SK-N-SH (cell line): ENCODE data around the gene NEUROG1. TPM values are rescaled to one million over a fixed set of nuclear protein-coding genes. Genes with fewer than 3 reads are reported as not detected.

Experiments
- CTCF ChIA-PET: fragments of 300-600, 350-600 bp; formaldehyde crosslinking; extraction: SDS; loops from one replicate; lab custom pipeline; 2021; lab: Yijun Ruan, JAX
- POLR2A ChIA-PET: fragments of 350-600 bp; sonication (Branson Sonifier 250); formaldehyde crosslinking; extraction: SDS; loops from one replicate; lab custom pipeline; 2020; ENCODE audit warnings: antibody characterized with exemption, inconsistent platforms; lab: Yijun Ruan, JAX
- DNase-seq: peaks from one replicate; pipeline ENCODE4 v3.0.0; 2012
- H2AFZ ChIP-seq: fragments of 200-600 bp; sonication (generic); 2 replicates; pipeline ENCODE4 v1.8.1; 2016; ENCODE audit warnings: antibody characterized with exemption, mild to moderate bottlenecking, low read depth
- H3F3A ChIP-seq: fragments of 200-600 bp; sonication (generic); replicated peaks from 2 replicates; pipeline ENCODE3; 2016; ENCODE audit warnings: antibody characterized with exemption, mild to moderate bottlenecking; ENCODE audit not compliant: insufficient read depth
- H3K27ac ChIP-seq, 2 experiments: fragments of 200-500 bp in 1 of 2; fragments of 200-600 bp in 1 of 2; sonication (Bioruptor generic) in 1 of 2; sonication (generic), shearing (Covaris generic) in 1 of 2; 2 replicates each; pipeline versions ENCODE4 v1.5.1 to v1.6.1; 2014 to 2016; ENCODE audit warnings: low read depth in 2 of 2, inconsistent platforms in 1 of 2, low read length in 1 of 2, mild to moderate bottlenecking in 1 of 2, mixed read lengths in 1 of 2
- H3K27me3 ChIP-seq: fragments of 200-600 bp; sonication (generic), shearing (Covaris generic); 2 replicates; pipeline ENCODE4 v1.6.1; 2016; ENCODE audit warnings: mixed run types; ENCODE audit not compliant: insufficient read depth
- H3K36me3 ChIP-seq, 2 experiments: fragments of 200-500 bp in 1 of 2; fragments of 200-600 bp in 1 of 2; sonication (Bioruptor generic) in 1 of 2; sonication (generic) in 1 of 2; replicated peaks in 1 of 2; 2 replicates each; pipeline versions ENCODE3 to v1.5.1; 2014 to 2016; ENCODE audit warnings: low read length in 1 of 2, mild to moderate bottlenecking in 1 of 2; ENCODE audit not compliant: insufficient read depth in 2 of 2, control insufficient read depth in 1 of 2
- H3K4me1 ChIP-seq, 2 experiments: fragments of 200-500 bp in 1 of 2; fragments of 200-600 bp in 1 of 2; sonication (Bioruptor generic) in 1 of 2; sonication (generic), shearing (Covaris generic) in 1 of 2; 2 replicates each; pipeline versions ENCODE4 v1.5.1 to v1.6.1; 2014 to 2016; ENCODE audit warnings: low read depth in 1 of 2, low read length in 1 of 2, mixed run types in 1 of 2; ENCODE audit not compliant: insufficient read depth in 2 of 2, control insufficient read depth in 1 of 2
- H3K4me2 ChIP-seq: fragments of 200-600 bp; sonication (generic), shearing (Covaris generic); 2 replicates; pipeline ENCODE4 v1.6.1; 2017; ENCODE audit warnings: mixed run types
- H3K4me3 ChIP-seq, 2 experiments: fragments of 200-500 bp in 1 of 2; fragments of 200-600 bp in 1 of 2; sonication (Bioruptor generic) in 1 of 2; sonication (generic), shearing (Covaris generic) in 1 of 2; 2 replicates each; pipeline versions ENCODE4 v1.5.1 to v1.8.1; 2014 to 2016; ENCODE audit warnings: low read depth in 2 of 2, inconsistent platforms in 1 of 2, low read length in 1 of 2, mild to moderate bottlenecking in 1 of 2, mixed read lengths in 1 of 2, moderate library complexity in 1 of 2
- H3K79me2 ChIP-seq: fragments of 200-600 bp; sonication (generic); 2 replicates; pipeline ENCODE4 v1.8.1; 2017; ENCODE audit warnings: mild to moderate bottlenecking; ENCODE audit not compliant: insufficient read depth
- H3K9ac ChIP-seq: fragments of 200-600 bp; sonication (generic); 2 replicates; pipeline ENCODE4 v1.6.1; 2017; ENCODE audit warnings: mixed run types
- H3K9me2 ChIP-seq: fragments of 200-600 bp; sonication (generic); 2 replicates; pipeline ENCODE4 v1.6.1; 2017; ENCODE audit warnings: mixed run types
- H3K9me3 ChIP-seq: fragments of 200-600 bp; sonication (generic); 2 replicates; pipeline ENCODE4 v1.6.1; 2017; ENCODE audit warnings: mixed run types, mild to moderate bottlenecking, moderate library complexity
- H4K20me1 ChIP-seq: fragments of 200-600 bp; sonication (generic); 2 replicates; pipeline ENCODE4 v1.6.1; 2017; ENCODE audit warnings: mild to moderate bottlenecking, mixed run types; ENCODE audit not compliant: insufficient read depth
- EP300 ChIP-seq, 2 experiments: IDR thresholded peaks; 2 replicates each; pipeline versions ENCODE4 v1.4.0 to v1.6.1; 2012; ENCODE audit warnings: borderline replicate concordance in 1 of 2, low read depth in 1 of 2, low read length in 1 of 2
- FOSL2 ChIP-seq: IDR thresholded peaks from 2 replicates; pipeline ENCODE4 v1.4.0; 2012; ENCODE audit warnings: low read depth, mild to moderate bottlenecking, moderate library complexity, borderline replicate concordance
- FOXJ3 ChIP-seq: sonication (generic); formaldehyde crosslinking; IDR thresholded peaks from 2 replicates; pipeline ENCODE4 v1.5.1; 2020; ENCODE audit warnings: mild to moderate bottlenecking, missing genetic modification reagents
- FOXM1 ChIP-seq: IDR thresholded peaks from 2 replicates; pipeline ENCODE4 v1.4.0; 2012; ENCODE audit warnings: low read depth, mild to moderate bottlenecking
- IRF3 ChIP-seq: fragments of 150-350 bp; IDR thresholded peaks from 2 replicates; pipeline ENCODE4 v1.6.1; 2016; ENCODE audit warnings: mild to moderate bottlenecking, low read depth, low read length
- JUND ChIP-seq: IDR thresholded peaks from 2 replicates; pipeline ENCODE4 v1.4.0; 2012
- MXI1 ChIP-seq: IDR thresholded peaks from 2 replicates; pipeline ENCODE4 v1.6.1; 2012; ENCODE audit warnings: mild to moderate bottlenecking, low read depth, low read length, improper control_type of control experiment
- NFIC ChIP-seq: IDR thresholded peaks from 2 replicates; pipeline ENCODE4 v1.4.0; 2012; ENCODE audit warnings: borderline replicate concordance
- NRF1 ChIP-seq: IDR thresholded peaks from 2 replicates; pipeline ENCODE4 v1.6.1; 2012; ENCODE audit warnings: low read depth, mild to moderate bottlenecking, low read length
- POLR2AphosphoS5 ChIP-seq: IDR thresholded peaks from 2 replicates; pipeline ENCODE4 v1.6.1; 2012; ENCODE audit warnings: low read depth, low read length
- RAD21 ChIP-seq: IDR thresholded peaks from 2 replicates; pipeline ENCODE4 v1.6.1; 2012; ENCODE audit warnings: mild to moderate bottlenecking, low read length
- RCOR1 ChIP-seq: fragments of 150-350 bp; IDR thresholded peaks from 2 replicates; pipeline ENCODE4 v1.6.1; 2017; ENCODE audit warnings: antibody characterized with exemption, low read length
- REST ChIP-seq: IDR thresholded peaks from 2 replicates; pipeline ENCODE4 v1.6.1; 2012; ENCODE audit warnings: mild to moderate bottlenecking, low read depth, low read length, moderate library complexity
- SIN3A ChIP-seq: IDR thresholded peaks from 2 replicates; pipeline ENCODE4 v1.6.1; 2012; ENCODE audit warnings: low read depth, mild to moderate bottlenecking, low read length, moderate library complexity, borderline replicate concordance
- TAF1 ChIP-seq: IDR thresholded peaks from 2 replicates; pipeline ENCODE4 v1.6.1; 2012; ENCODE audit warnings: low read depth, mild to moderate bottlenecking, low read length, moderate library complexity, borderline replicate concordance
- TEAD4 ChIP-seq: IDR thresholded peaks from 2 replicates; pipeline ENCODE4 v1.4.0; 2012; ENCODE audit warnings: mild to moderate bottlenecking, borderline replicate concordance; ENCODE audit not compliant: insufficient read depth
- USF2 ChIP-seq: fragments of 150-350 bp; IDR thresholded peaks from 2 replicates; pipeline ENCODE4 v1.6.1; 2017; ENCODE audit warnings: antibody characterized with exemption, low read length, low read depth, borderline replicate concordance
- YY1 ChIP-seq: IDR thresholded peaks from 2 replicates; pipeline ENCODE4 v1.4.0; 2012; ENCODE audit warnings: low read depth, mild to moderate bottlenecking
- ZBTB33 ChIP-seq: IDR thresholded peaks from 2 replicates; pipeline ENCODE4 v1.4.0; 2012; ENCODE audit warnings: low read depth, borderline replicate concordance
- WGBS: methylation state at CpG from one replicate; pipeline ENCODE4 v1.1.6; 2017; ENCODE audit warnings: low lambda C conversion rate; 5-methylcytosine and 5-hydroxymethylcytosine counted together
- polyA plus RNA-seq, 3 experiments: library from polyadenylated mRNA; depleted of rRNA; stranded (reverse); fragments of >200 nt; gene quantifications; 2 replicates each; pipeline ENCODE4 v1.2.3, GENCODE V29; 2012

The NEUROG1 gene
- polyA plus RNA-seq, 1 of the 3 experiments (the other 2 are of a cell fraction) = not detected

GRCh38 chr5:135584918-135585317 is 49.2 kb upstream of the NEUROG1 start:
- H3K36me3 ChIP-seq = no peaks in the 10 kb centered on the region
- no peak overlapping the region for H3K4me3 ChIP-seq
- H3K4me1 ChIP-seq = no peaks in the 10 kb centered on the region
- peaks cover 50% of the 10 kb centered on the region; the same call in 1 of the 2 replicates for H3K27me3 ChIP-seq
- H3K9me3 ChIP-seq = no peaks in the 10 kb centered on the region
- TF ChIP-seq USF2 (no peak), RCOR1 (no peak), FOXJ3 (CRISPR knock-in tag) (no peak), EP300 (IDR thresholded peaks at IDR 0.05; ENCODE audit: borderline replicate concordance in 1 of 2, low read depth in 1 of 2, low read length in 1 of 2) (no peak), FOXM1 (no peak), FOSL2 (no peak), MXI1 (no peak), TEAD4 (no peak), TAF1 (no peak), SIN3A (no peak), JUND (no peak), NRF1 (no peak), IRF3 (no peak), YY1 (no peak), ZBTB33 (no peak), POLR2AphosphoS5 (no peak), NFIC (no peak), RAD21 (no peak), REST (no peak)
- no peaks in the 10 kb centered on the region for H3K9me2 ChIP-seq
- H3K9ac ChIP-seq = no peak overlapping the region
- H2AFZ ChIP-seq = no peak overlapping the region
- ChIA-PET CTCF (interaction anchor here (0.9 to 1.3 kb wide), 3 partner anchors 15 to 23 kb away, joined by 3 to 4 read pairs (median 4); no protein-coding TSS in a partner anchor), POLR2A (no interaction called here)
- H3K79me2 ChIP-seq = no peaks in the 10 kb centered on the region
- no peak for DNase-seq
- H4K20me1 ChIP-seq = no peaks in the 10 kb centered on the region
- H3K27ac ChIP-seq = no peak overlapping the region
- no peak overlapping the region for H3K4me2 ChIP-seq
- 55% methylated on average over 6 of the region's 6 CpGs for WGBS
- no peaks in the 10 kb centered on the region for H3F3A ChIP-seq
